Eye (tissue), 1 donor: ENCODE measurements around the gene DKKL1.
"Not testable (repeated sequence)": the region's sequence is repeated elsewhere in the genome, so short reads cannot be mapped to it uniquely, and the experiment has no call there.

Experiments used
- DNase-seq: peaks from one replicate; pipeline ENCODE4 v3.0.0-alpha.2; 2015

The DKKL1 gene

GRCh38 chr19:49362048-49362928 is 1.4 kb upstream of the DKKL1 start, which contains the start of gene TEAD2:
Gene TEAD2, minus strand, starts transcription at chr19:49362416. Its CDS starts 2,341 bp downstream, at chr19:49360075.
- DNase-seq: peak; percentile 92

- DNase-seq: no peak
Measured at GRCh38 chr19:49362929-49363267, 779 bp upstream of the DKKL1 start.

GRCh38 chr19:49364083-49364737 is 533 bp downstream of the DKKL1 start:
- DNase-seq: no peak

- DNase-seq: no peak
Measured at GRCh38 chr19:49366110-49366509, 2.4 kb downstream of the DKKL1 start.

GRCh38 chr19:49368711-49369358 is 5.2 kb downstream of the DKKL1 start:
- no peak for DNase-seq

- DNase-seq: no peak
Measured at GRCh38 chr19:49371184-49371583, 7.5 kb downstream of the DKKL1 start.

GRCh38 chr19:49373174-49373573 is 9.5 kb downstream of the DKKL1 start:
- not testable (repeated sequence) for DNase-seq

GRCh38 chr19:49374665-49375434 is 11.2 kb downstream of the DKKL1 start:
- no peak for DNase-seq

GRCh38 chr19:49378512-49378911 is 14.8 kb downstream of the DKKL1 start:
- no peak for DNase-seq

- no peak for DNase-seq
Measured at GRCh38 chr19:49380391-49380790, 16.7 kb downstream of the DKKL1 start.

GRCh38 chr19:49382639-49383038 is 19.0 kb downstream of the DKKL1 start:
- no peak for DNase-seq

GRCh38 chr19:49383599-49383998 is 19.9 kb downstream of the DKKL1 start:
- DNase-seq: no peak

- DNase-seq: peak; percentile 66
Measured at GRCh38 chr19:49387936-49388372, 24.3 kb downstream of the DKKL1 start, which contains the start of gene KASH5. Gene KASH5, plus strand, starts transcription at chr19:49388249. Its CDS starts 2,635 bp downstream, at chr19:49390884.

- DNase-seq: no peak
Measured at GRCh38 chr19:49389406-49389805, 25.7 kb downstream of the DKKL1 start.

GRCh38 chr19:49390131-49390928 is 26.7 kb downstream of the DKKL1 start:
- no peak for DNase-seq

GRCh38 chr19:49390929-49391359 is 27.3 kb downstream of the DKKL1 start:
- no peak for DNase-seq

- DNase-seq: peak; percentile 89
Measured at GRCh38 chr19:49391581-49392399, 28.1 kb downstream of the DKKL1 start.

GRCh38 chr19:49393881-49394280 is 30.2 kb downstream of the DKKL1 start:
- peak; percentile 31 for DNase-seq

GRCh38 chr19:49395581-49396407 is 32.1 kb downstream of the DKKL1 start:
- no peak for DNase-seq
